A549 (cell line): ENCODE data around the gene C1QBP. TPM values are rescaled to one million over a fixed set of nuclear protein-coding genes. Genes with fewer than 3 reads are reported as not detected.

Experiments
- ATAC-seq, 2 experiments: fragments of 200-7000 bp in 1 of 2; fragments of >200 bp in 1 of 2; cut with Nextera tagmentation in 1 of 2; cut with Tn5 transposase in 1 of 2; 3 replicates each; pipeline versions ENCODE4 v1.8.0 to v1.9.1; 2018 to 2020; ENCODE audit warnings: mild to moderate bottlenecking in 1 of 2, moderate library complexity in 1 of 2
- CTCF ChIA-PET: fragments of 300-600 bp; sonication (Branson Sonifier 250); formaldehyde crosslinking; extraction: SDS; loops from one replicate; lab custom pipeline; 2021; ENCODE audit warnings: antibody characterized with exemption, inconsistent platforms; lab: Yijun Ruan, JAX
- POLR2A ChIA-PET: fragments of 350-600 bp; formaldehyde crosslinking; extraction: SDS; loops from one replicate; lab custom pipeline; 2021; ENCODE audit warnings: antibody characterized with exemption, inconsistent platforms; lab: Yijun Ruan, JAX
- DNase-seq, 2 experiments: peaks; one replicate each; pipeline versions ENCODE4 v3.0.0 to v3.0.0-alpha.2; 2011 to 2016; ENCODE audit warnings: low read depth in 1 of 2, low spot score in 1 of 2
- FAIRE-seq: peaks from 2 replicates; lab custom pipeline; 2011; peaks lifted over from hg19 to GRCh38; lab: Jason Lieb, UNC
- H3K27ac ChIP-seq, 2 experiments: fragments of >200 bp; sonication (Bioruptor Twin); formaldehyde crosslinking; 3 replicates each; pipeline ENCODE4 v1.5.1; 2016 to 2017
- H3K4me1 ChIP-seq: fragments of >200 bp; sonication (Bioruptor Twin); formaldehyde crosslinking; 3 replicates; pipeline ENCODE4 v1.6.1; 2016
- H3K4me2 ChIP-seq: fragments of >200 bp; sonication (Bioruptor Twin); formaldehyde crosslinking; 3 replicates; pipeline ENCODE4 v1.6.1; 2016
- H3K4me3 ChIP-seq: fragments of >200 bp; sonication (Bioruptor Twin); formaldehyde crosslinking; 3 replicates; pipeline ENCODE4 v1.5.1; 2016
- H3K9me3 ChIP-seq: fragments of >200 bp; sonication (Bioruptor Twin); formaldehyde crosslinking; 3 replicates; pipeline ENCODE4 v1.6.1; 2016
- BHLHE40 ChIP-seq: IDR thresholded peaks from 2 replicates; pipeline ENCODE4 v1.6.1; 2012; ENCODE audit warnings: low read depth, low read length, inconsistent platforms
- CBX8 ChIP-seq: fragments of 200-600 bp; sonication (generic); IDR thresholded peaks from 2 replicates; pipeline ENCODE4 v1.6.1; 2016
- CEBPB ChIP-seq, 2 experiments: fragments of >200 bp in 1 of 2; sonication (Bioruptor Twin) in 1 of 2; formaldehyde crosslinking in 1 of 2; IDR thresholded peaks; 2 replicates each; pipeline ENCODE4 v1.6.1; 2012 to 2016
- CHD2 ChIP-seq: fragments of 150-350 bp; IDR thresholded peaks from 2 replicates; pipeline ENCODE4 v1.6.1; 2014; ENCODE audit warnings: low read length; ENCODE audit not compliant: partially characterized antibody
- CHD4 ChIP-seq: fragments of 200-600 bp; sonication (generic); IDR thresholded peaks from 2 replicates; pipeline ENCODE4 v1.6.1; 2016; ENCODE audit warnings: antibody characterized with exemption, mild to moderate bottlenecking, borderline replicate concordance
- EHF ChIP-seq: fragments of 250-450 bp; sonication (Bioruptor Pico); IDR thresholded peaks from 2 replicates; pipeline ENCODE4 v1.5.0; 2020; ENCODE audit warnings: mild to moderate bottlenecking
- EHMT2 ChIP-seq: fragments of 200-600 bp; sonication (generic); IDR thresholded peaks from 2 replicates; pipeline ENCODE4 v1.6.1; 2016; ENCODE audit warnings: antibody characterized with exemption, low read depth, mild to moderate bottlenecking, moderate library complexity
- ELK1 ChIP-seq: fragments of 150-350 bp; IDR thresholded peaks from 2 replicates; pipeline ENCODE4 v1.6.1; 2014; ENCODE audit warnings: low read depth, mild to moderate bottlenecking, low read length
- ESRRA ChIP-seq: fragments of 150-350 bp; IDR thresholded peaks from 2 replicates; pipeline ENCODE4 v1.6.1; 2014; ENCODE audit warnings: mild to moderate bottlenecking, low read length, borderline replicate concordance
- FOSL2 ChIP-seq, 2 experiments: fragments of 450-650 bp in 1 of 2; fragments of >200 bp in 1 of 2; sonication (Bioruptor Twin) in 1 of 2; formaldehyde crosslinking; IDR thresholded peaks; 2 replicates each; pipeline versions ENCODE4 v1.5.0 to v1.6.1; 2016 to 2020; ENCODE audit warnings: mild to moderate bottlenecking in 1 of 2, moderate library complexity in 1 of 2
- FOXS1 ChIP-seq: fragments of 250-450 bp; sonication (Bioruptor Pico); IDR thresholded peaks from 2 replicates; pipeline ENCODE4 v1.5.0; 2020; ENCODE audit warnings: mild to moderate bottlenecking, moderate library complexity
- HEYL ChIP-seq: fragments of 250-450 bp; sonication (Bioruptor Pico); IDR thresholded peaks from 2 replicates; pipeline ENCODE4 v1.8.0; 2021; ENCODE audit warnings: mild to moderate bottlenecking, moderate library complexity
- HOXB5 ChIP-seq: fragments of 250-450 bp; sonication (Bioruptor Pico); IDR thresholded peaks from 2 replicates; pipeline ENCODE4 v1.5.0; 2020; ENCODE audit warnings: mild to moderate bottlenecking, moderate library complexity
- JUN ChIP-seq, 2 experiments: fragments of >200 bp; sonication (Bioruptor Twin); formaldehyde crosslinking; IDR thresholded peaks; 2 replicates in 1 of 2; 3 replicates in 1 of 2; pipeline ENCODE4 v1.6.1; 2016 to 2017
- JUNB ChIP-seq: fragments of >200 bp; sonication (Bioruptor Twin); formaldehyde crosslinking; IDR thresholded peaks from 2 replicates; pipeline ENCODE4 v1.6.1; 2016
- KDM1A ChIP-seq: fragments of 200-600 bp; sonication (generic); IDR thresholded peaks from 2 replicates; pipeline ENCODE4 v1.6.1; 2016; ENCODE audit warnings: low read depth, mild to moderate bottlenecking
- KDM5A ChIP-seq: fragments of 200-600 bp; sonication (generic); IDR thresholded peaks from 2 replicates; pipeline ENCODE4 v1.6.1; 2016; ENCODE audit warnings: antibody characterized with exemption, mild to moderate bottlenecking
- MAX ChIP-seq: IDR thresholded peaks from 2 replicates; pipeline ENCODE4 v1.6.1; 2012
- MAZ ChIP-seq: fragments of 150-350 bp; IDR thresholded peaks from 2 replicates; pipeline ENCODE4 v1.6.1; 2014; ENCODE audit warnings: antibody characterized with exemption, low read depth, low read length, borderline replicate concordance
- NPAS2 ChIP-seq: fragments of 250-450 bp; sonication (Bioruptor Pico); IDR thresholded peaks from 2 replicates; pipeline ENCODE4 v1.8.0; 2022; ENCODE audit warnings: mild to moderate bottlenecking, moderate library complexity, borderline replicate concordance
- NR3C1 ChIP-seq: fragments of >200 bp; sonication (Bioruptor Twin); formaldehyde crosslinking; IDR thresholded peaks from 3 replicates; pipeline ENCODE4 v1.6.1; 2017
- PBX3 ChIP-seq: IDR thresholded peaks from 2 replicates; pipeline ENCODE4 v1.6.1; 2012
- PHF8 ChIP-seq: fragments of 200-600 bp; sonication (generic); IDR thresholded peaks from 2 replicates; pipeline ENCODE4 v1.6.1; 2016; ENCODE audit warnings: low read depth, mild to moderate bottlenecking, antibody characterized with exemption, moderate library complexity, borderline replicate concordance
- RNF2 ChIP-seq: fragments of 200-600 bp; sonication (generic); IDR thresholded peaks from 2 replicates; pipeline ENCODE4 v1.6.1; 2016; ENCODE audit warnings: low read depth, mild to moderate bottlenecking, antibody characterized with exemption, moderate library complexity, borderline replicate concordance
- SMC3 ChIP-seq: fragments of >200 bp; sonication (Bioruptor Twin); formaldehyde crosslinking; IDR thresholded peaks from 3 replicates; pipeline ENCODE4 v1.6.1; 2018; ENCODE audit warnings: inconsistent platforms
- TFCP2L1 ChIP-seq: fragments of 250-450 bp; sonication (Bioruptor Pico); IDR thresholded peaks from 2 replicates; pipeline ENCODE4 v1.5.0; 2021; ENCODE audit warnings: mild to moderate bottlenecking
- ZFP36 ChIP-seq: fragments of 450-650 bp; IDR thresholded peaks from 2 replicates; pipeline ENCODE4 v1.6.1; 2014; ENCODE audit warnings: borderline replicate concordance; ENCODE audit not compliant: partially characterized antibody
- ZNF302 ChIP-seq: fragments of 250-450 bp; sonication (Bioruptor Pico); IDR thresholded peaks from 2 replicates; pipeline ENCODE4 v1.9.0; 2021; ENCODE audit warnings: inconsistent platforms, mild to moderate bottlenecking, moderate library complexity
- ZSCAN20 ChIP-seq: fragments of 250-450 bp; sonication (Bioruptor Pico); IDR thresholded peaks from 2 replicates; pipeline ENCODE4 v1.8.0; 2022; ENCODE audit warnings: mild to moderate bottlenecking, moderate library complexity
- WGBS: methylation state at CpG from one replicate; pipeline ENCODE4 v1.1.6; 2017; ENCODE audit errors: missing lambda C conversion rate; 5-methylcytosine and 5-hydroxymethylcytosine counted together
- polyA plus RNA-seq, 4 experiments: library from polyadenylated mRNA; depleted of rRNA in 3 of 4; stranded (reverse); fragments of >200 nt; fragmentation: RNase III in 1 of 4; extraction: RNeasy Plus Mini Kit Qiagen cat#74134 plus additional on column Dnase treatment in 1 of 4; gene quantifications; 2 replicates in 3 of 4; 3 replicates in 1 of 4; pipeline ENCODE4 v1.2.3, GENCODE V29; 2011 to 2017

The C1QBP gene
- polyA plus RNA-seq, 2 of the 4 experiments (the other 2 are of a cell fraction) = 557 to 683 TPM

- POLR2A ChIA-PET = interaction anchor here (1.2 to 3.5 kb wide), 4 partner anchors 8 to 49 kb away, joined by 3 to 41 read pairs (median 8); partner anchors contain the start of genes C1QBP, DERL2, MIS12 and NUP88
- 1% methylated on average over 17 of the region's 17 CpGs for WGBS
Observed at GRCh38 chr17:5468075-5468473, 29.1 kb upstream of the C1QBP start.

GRCh38 chr17:5467416-5467815 is 28.5 kb upstream of the C1QBP start:
- no peak for ATAC-seq
- TF ChIP-seq MAX = no peak
- no peak for TF ChIP-seq RNF2
- no peak for TF ChIP-seq EHF (CRISPR knock-in tag)
- TF ChIP-seq CEBPB (IDR thresholded peaks at IDR 0.05) = no peak
- TF ChIP-seq JUN (IDR thresholded peaks at IDR 0.05) = no peak
- no peak for TF ChIP-seq HOXB5 (CRISPR knock-in tag)
- TF ChIP-seq CHD2 = no peak
- TF ChIP-seq MAZ = no peak
- DNase-seq = no peak
- Histone ChIP-seq H3K4me1 (peaks cover 9% of the 10 kb centered on the region; the same call in 2 of the 3 replicates), H3K4me2 (peak overlapping the region; percentile 89), H3K9me3 (no peaks in the 10 kb centered on the region), H3K27ac (peak overlapping the region; percentile 85 to 95; a peak in 5 of 6 replicates), H3K4me3 (peak overlapping the region; percentile 91)
- ChIA-PET POLR2A (interaction anchor here (2.1 kb wide), 1 partner anchor 28 kb away, joined by 8 read pairs; the partner anchor contains the start of gene C1QBP), CTCF (interaction anchor here (0.5 to 13.3 kb wide), 2 partner anchors 29 to 125 kb away, joined by 3 to 86 read pairs; partner anchors contain the start of gene C1QBP)
- FAIRE-seq = no peak
- WGBS = 5% methylated on average over 8 of the region's 8 CpGs

More at GRCh38 chr17:5468075-5468473, 29.1 kb upstream of the C1QBP start:
- DNase-seq (peak in 1 of 2 experiments; percentile 34), FAIRE-seq (no peak), ATAC-seq (peak; percentile 22 to 50)
- H3K27ac ChIP-seq = peak overlapping the region; percentile 85 to 95
- CTCF ChIA-PET = interaction anchor here (0.8 to 13.3 kb wide), 4 partner anchors 16 to 53 kb away, joined by 3 to 86 read pairs (median 4); partner anchors contain the start of gene C1QBP
- peaks cover 9% of the 10 kb centered on the region; the same call in 2 of the 3 replicates for H3K4me1 ChIP-seq
- H3K4me2 ChIP-seq = peak overlapping the region; percentile 89
- TF ChIP-seq HEYL (CRISPR knock-in tag) (no peak), MAZ (no peak), PBX3 (no peak), ZSCAN20 (no peak), MAX (no peak), KDM1A (no peak), CBX8 (no peak), BHLHE40 (no peak), NPAS2 (CRISPR knock-in tag) (no peak)
- H3K9me3 ChIP-seq = no peaks in the 10 kb centered on the region
- H3K4me3 ChIP-seq = peak overlapping the region; percentile 91

- no peak overlapping the region for H3K4me3 ChIP-seq
Observed at GRCh38 chr17:5466295-5466694, 27.3 kb upstream of the C1QBP start.

More at GRCh38 chr17:5466295-5466694, 27.3 kb upstream of the C1QBP start:
- DNase-seq = no peak
- no peak overlapping the region for H3K27ac ChIP-seq
- no peak for FAIRE-seq
- H3K4me2 ChIP-seq = peak overlapping the region; percentile 89
- H3K9me3 ChIP-seq = no peaks in the 10 kb centered on the region
- peaks cover 9% of the 10 kb centered on the region; the same call in 2 of the 3 replicates for H3K4me1 ChIP-seq
- TF ChIP-seq CHD4 = no peak
- no peak for TF ChIP-seq FOSL2 (IDR thresholded peaks at IDR 0.05)
- TF ChIP-seq FOSL2 (CRISPR knock-in tag; IDR thresholded peaks at IDR 0.05) = no peak
- TF ChIP-seq PHF8 = no peak
- no peak for TF ChIP-seq EHMT2
- TF ChIP-seq HEYL (CRISPR knock-in tag) = no peak
- TF ChIP-seq FOXS1 = no peak
- TF ChIP-seq SMC3 = no peak
- no peak for TF ChIP-seq ELK1
- TF ChIP-seq JUNB = no peak
- no peak for TF ChIP-seq KDM5A
- no peak for TF ChIP-seq TFCP2L1 (CRISPR knock-in tag)
- no peak for TF ChIP-seq ZFP36
- no peak for TF ChIP-seq ZNF302 (CRISPR knock-in tag)
- no peak for TF ChIP-seq RNF2
- TF ChIP-seq ESRRA = no peak
- TF ChIP-seq NR3C1 = no peak
- WGBS = 86% methylated on average over 4 of the region's 4 CpGs
- ChIA-PET CTCF (interaction anchor here (13.3 kb wide), 1 partner anchor 27 kb away, joined by 86 read pairs; the partner anchor contains the start of gene C1QBP), POLR2A (no interaction called here)
- ATAC-seq = no peak
